Prostate gland (tissue), 2 donors: Measurements from ENCODE around the gene L3HYPDH.

Experiments
- POLR2A ChIP-seq: fragments of 450-650 bp; IDR thresholded peaks from one replicate; pipeline ENCODE4 v1.6.1; 2016; ENCODE audit warnings: antibody characterized with exemption, mild to moderate bottlenecking
- TF ChIP-seq, protein P1 (sequence below), 4 experiments: fragments of 200-600 bp in 2 of 4; fragments of 450-650 bp in 2 of 4; sonication (generic) in 2 of 4; IDR thresholded peaks; 1 replicate in 3 of 4; 2 replicates in 1 of 4; pipeline ENCODE4 v1.5.1; 2016 to 2019; ENCODE audit warnings: antibody characterized with exemption in 4 of 4, mild to moderate bottlenecking in 2 of 4, moderate library complexity in 2 of 4

DNA sequence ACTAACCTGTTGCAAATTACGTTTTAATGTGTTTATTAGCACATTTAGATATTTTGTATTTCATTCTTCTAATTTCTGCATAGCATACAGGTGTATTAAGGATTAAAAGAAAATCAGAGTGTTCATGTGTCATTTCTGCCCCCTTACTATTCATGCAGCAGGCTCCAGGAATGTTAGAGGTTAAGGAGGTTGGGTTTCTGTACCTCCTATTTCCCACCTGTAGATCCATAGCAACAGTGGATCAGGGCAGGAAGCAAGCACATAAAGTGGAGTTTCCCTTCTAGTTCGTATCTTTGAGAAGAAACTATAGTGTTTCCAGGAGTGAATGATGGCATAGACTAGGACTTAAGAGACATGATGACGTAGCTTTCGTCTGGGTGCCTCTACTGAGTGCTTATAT, 19.0 kb upstream of the L3HYPDH start:
- no peak for TF ChIP-seq POLR2A
- TF ChIP-seq, protein P1, sequence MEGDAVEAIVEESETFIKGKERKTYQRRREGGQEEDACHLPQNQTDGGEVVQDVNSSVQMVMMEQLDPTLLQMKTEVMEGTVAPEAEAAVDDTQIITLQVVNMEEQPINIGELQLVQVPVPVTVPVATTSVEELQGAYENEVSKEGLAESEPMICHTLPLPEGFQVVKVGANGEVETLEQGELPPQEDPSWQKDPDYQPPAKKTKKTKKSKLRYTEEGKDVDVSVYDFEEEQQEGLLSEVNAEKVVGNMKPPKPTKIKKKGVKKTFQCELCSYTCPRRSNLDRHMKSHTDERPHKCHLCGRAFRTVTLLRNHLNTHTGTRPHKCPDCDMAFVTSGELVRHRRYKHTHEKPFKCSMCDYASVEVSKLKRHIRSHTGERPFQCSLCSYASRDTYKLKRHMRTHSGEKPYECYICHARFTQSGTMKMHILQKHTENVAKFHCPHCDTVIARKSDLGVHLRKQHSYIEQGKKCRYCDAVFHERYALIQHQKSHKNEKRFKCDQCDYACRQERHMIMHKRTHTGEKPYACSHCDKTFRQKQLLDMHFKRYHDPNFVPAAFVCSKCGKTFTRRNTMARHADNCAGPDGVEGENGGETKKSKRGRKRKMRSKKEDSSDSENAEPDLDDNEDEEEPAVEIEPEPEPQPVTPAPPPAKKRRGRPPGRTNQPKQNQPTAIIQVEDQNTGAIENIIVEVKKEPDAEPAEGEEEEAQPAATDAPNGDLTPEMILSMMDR (IDR thresholded peaks at IDR 0.05): no peak
